Colonic mucosa (tissue), 4 donors: ENCODE data around the gene ELP2. TPM values are rescaled to one million over a fixed set of nuclear protein-coding genes. Genes with fewer than 3 reads are reported as not detected.

Source experiments
- DNase-seq: peaks from one replicate; pipeline ENCODE4 v3.0.0-alpha.2; 2020
- H3K27ac ChIP-seq: fragments of 200-600 bp; one replicate; pipeline ENCODE4 v1.8.0; 2021
- H3K27me3 ChIP-seq: fragments of 200-600 bp; one replicate; pipeline ENCODE4 v1.8.0; 2021
- H3K36me3 ChIP-seq: fragments of 200-600 bp; one replicate; pipeline ENCODE4 v1.8.0; 2021
- H3K4me1 ChIP-seq: fragments of 200-600 bp; one replicate; pipeline ENCODE4 v1.8.0; 2021; ENCODE audit warnings: mild to moderate bottlenecking
- H3K4me3 ChIP-seq: fragments of 200-600 bp; one replicate; pipeline ENCODE4 v1.8.0; 2021
- H3K9ac ChIP-seq, 2 donors: one replicate each; pipeline ENCODE4 v1.7.0; 2013; ENCODE audit warnings: control low read depth in 2 of 2, low read depth in 2 of 2, low read length in 2 of 2
- H3K9me3 ChIP-seq: fragments of 200-600 bp; one replicate; pipeline ENCODE4 v1.8.0; 2021
- intact Hi-C: fragments of 100-400 bp; cut with DNase I; formaldehyde crosslinking; loops from one replicate; pipeline ENCODE4 v1.14.1; 2022
- total RNA-seq, 2 donors: library from RNA; stranded (reverse); fragmentation: NEBNext Ultra II Directional in 1 of 2; extraction: Animal tissue kit (Norgen Biotek cat#: 25700) in 1 of 2; gene quantifications; one replicate each; pipeline ENCODE4 v1.2.1, GENCODE V29; 2021
- TF ChIP-seq, protein P1 (sequence below): fragments of 200-600 bp; IDR thresholded peaks from one replicate; pipeline ENCODE4 v1.8.0; 2022; ENCODE audit warnings: antibody characterized with exemption, mild to moderate bottlenecking
- donor health status: healthy.
- donor health status: DM: no; HTN: no; CAD: no.
- donor health status: DM: no; HTN: no; CAD: no.

The ELP2 gene
- total RNA-seq, 2 donors from 2014 or later, result 48.3 to 51.6 TPM

GRCh38 chr18:36153203-36153602, 23.5 kb downstream of the ELP2 start:
- DNase-seq, result no peak
- no peak overlapping the region for H3K27ac ChIP-seq
- no peaks in the 10 kb centered on the region for H3K27me3 ChIP-seq
- H3K9me3 ChIP-seq, result no peaks in the 10 kb centered on the region
- no peaks in the 10 kb centered on the region for H3K4me1 ChIP-seq
- H3K4me3 ChIP-seq, result no peak overlapping the region
- TF ChIP-seq, protein P1, sequence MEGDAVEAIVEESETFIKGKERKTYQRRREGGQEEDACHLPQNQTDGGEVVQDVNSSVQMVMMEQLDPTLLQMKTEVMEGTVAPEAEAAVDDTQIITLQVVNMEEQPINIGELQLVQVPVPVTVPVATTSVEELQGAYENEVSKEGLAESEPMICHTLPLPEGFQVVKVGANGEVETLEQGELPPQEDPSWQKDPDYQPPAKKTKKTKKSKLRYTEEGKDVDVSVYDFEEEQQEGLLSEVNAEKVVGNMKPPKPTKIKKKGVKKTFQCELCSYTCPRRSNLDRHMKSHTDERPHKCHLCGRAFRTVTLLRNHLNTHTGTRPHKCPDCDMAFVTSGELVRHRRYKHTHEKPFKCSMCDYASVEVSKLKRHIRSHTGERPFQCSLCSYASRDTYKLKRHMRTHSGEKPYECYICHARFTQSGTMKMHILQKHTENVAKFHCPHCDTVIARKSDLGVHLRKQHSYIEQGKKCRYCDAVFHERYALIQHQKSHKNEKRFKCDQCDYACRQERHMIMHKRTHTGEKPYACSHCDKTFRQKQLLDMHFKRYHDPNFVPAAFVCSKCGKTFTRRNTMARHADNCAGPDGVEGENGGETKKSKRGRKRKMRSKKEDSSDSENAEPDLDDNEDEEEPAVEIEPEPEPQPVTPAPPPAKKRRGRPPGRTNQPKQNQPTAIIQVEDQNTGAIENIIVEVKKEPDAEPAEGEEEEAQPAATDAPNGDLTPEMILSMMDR, result no peak
- no peak overlapping the region for H3K9ac ChIP-seq
- intact Hi-C loops, result no loop called here
- peaks cover 3% of the 10 kb centered on the region for H3K36me3 ChIP-seq

DNA sequence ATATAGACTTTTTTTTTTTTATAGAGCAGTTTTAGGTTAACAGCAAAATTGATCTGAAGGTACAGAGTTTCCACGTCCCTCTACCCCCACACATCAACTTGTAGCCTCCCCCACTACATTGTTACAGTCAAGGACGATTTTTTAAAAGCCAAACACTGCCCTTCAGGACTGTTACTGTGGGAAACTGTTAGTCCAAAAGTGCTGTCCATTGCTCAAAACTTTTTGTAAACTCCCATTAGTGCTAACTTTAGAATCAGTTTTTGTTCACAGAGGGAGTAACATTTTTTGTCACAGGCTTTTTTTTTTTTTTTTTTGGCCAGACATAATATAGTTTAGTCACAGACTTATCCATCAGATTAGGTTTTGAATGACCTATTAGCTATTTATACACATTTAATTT, 24.1 kb downstream of the ELP2 start:
- Histone ChIP-seq H3K36me3 (no peaks in the 10 kb centered on the region), H3K9ac (no peak overlapping the region), H3K4me3 (no peak overlapping the region), H3K9me3 (no peaks in the 10 kb centered on the region), H3K27ac (no peak overlapping the region), H3K27me3 (no peaks in the 10 kb centered on the region), H3K4me1 (no peaks in the 10 kb centered on the region)
- TF ChIP-seq, protein P1, result no peak
- DNase-seq, result no peak
- intact Hi-C loops, result no loop called here

DNA sequence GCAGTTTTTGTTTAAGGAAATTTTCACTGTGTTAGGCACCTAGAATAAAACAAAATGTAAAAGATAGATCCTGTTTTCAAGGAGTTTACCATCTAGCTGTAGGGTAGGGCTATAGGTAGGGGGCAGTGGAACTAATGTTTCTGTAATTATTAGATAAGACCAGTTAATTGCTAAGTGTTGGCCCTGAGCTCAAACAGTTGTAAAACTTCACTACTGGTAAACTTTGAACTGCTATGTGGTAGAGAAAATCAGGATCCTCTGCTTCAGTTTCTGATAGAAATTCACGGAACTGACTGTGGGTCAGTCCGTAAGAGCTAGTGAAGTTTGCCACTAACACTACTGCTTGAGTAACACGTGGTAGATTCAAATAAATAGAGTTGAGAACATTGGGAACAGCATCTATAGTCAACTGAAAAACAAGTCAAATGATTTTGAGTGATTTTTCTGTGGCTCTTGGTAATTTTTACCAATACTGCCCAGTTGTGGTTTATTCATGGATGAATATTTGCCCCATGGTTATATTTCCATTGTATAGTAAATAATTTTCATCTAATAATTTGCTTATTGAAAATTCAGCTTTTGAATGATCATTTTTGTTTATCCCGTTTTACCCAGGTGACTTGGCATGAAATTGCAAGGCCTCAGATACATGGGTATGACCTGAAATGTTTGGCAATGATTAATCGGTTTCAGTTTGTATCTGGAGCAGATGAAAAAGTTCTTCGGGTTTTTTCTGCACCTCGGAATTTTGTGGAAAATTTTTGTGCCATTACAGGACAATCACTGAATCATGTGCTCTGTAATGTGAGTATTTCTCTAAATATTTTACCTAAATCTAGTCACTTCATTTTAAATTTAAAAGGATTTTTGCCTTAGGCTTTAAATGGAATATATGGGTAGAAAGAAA, 26.4 kb downstream of the ELP2 start:
- intact Hi-C loops, result no loop called here
- Histone ChIP-seq H3K27me3 (no peaks in the 10 kb centered on the region), H3K27ac (no peak overlapping the region), H3K9ac (no peak overlapping the region), H3K4me3 (no peak overlapping the region), H3K36me3 (no peaks in the 10 kb centered on the region), H3K9me3 (no peaks in the 10 kb centered on the region), H3K4me1 (no peaks in the 10 kb centered on the region)
- no peak for DNase-seq
- TF ChIP-seq, protein P1, result no peak

GRCh38 chr18:36157441-36157840, 27.7 kb downstream of the ELP2 start:
- Histone ChIP-seq H3K9ac (no peak overlapping the region), H3K36me3 (peaks cover 5% of the 10 kb centered on the region), H3K27me3 (no peaks in the 10 kb centered on the region), H3K27ac (no peak overlapping the region), H3K4me3 (no peak overlapping the region), H3K4me1 (no peaks in the 10 kb centered on the region), H3K9me3 (no peaks in the 10 kb centered on the region)
- TF ChIP-seq, protein P1, result no peak
- intact Hi-C loops, result no loop called here
- DNase-seq, result no peak

DNA sequence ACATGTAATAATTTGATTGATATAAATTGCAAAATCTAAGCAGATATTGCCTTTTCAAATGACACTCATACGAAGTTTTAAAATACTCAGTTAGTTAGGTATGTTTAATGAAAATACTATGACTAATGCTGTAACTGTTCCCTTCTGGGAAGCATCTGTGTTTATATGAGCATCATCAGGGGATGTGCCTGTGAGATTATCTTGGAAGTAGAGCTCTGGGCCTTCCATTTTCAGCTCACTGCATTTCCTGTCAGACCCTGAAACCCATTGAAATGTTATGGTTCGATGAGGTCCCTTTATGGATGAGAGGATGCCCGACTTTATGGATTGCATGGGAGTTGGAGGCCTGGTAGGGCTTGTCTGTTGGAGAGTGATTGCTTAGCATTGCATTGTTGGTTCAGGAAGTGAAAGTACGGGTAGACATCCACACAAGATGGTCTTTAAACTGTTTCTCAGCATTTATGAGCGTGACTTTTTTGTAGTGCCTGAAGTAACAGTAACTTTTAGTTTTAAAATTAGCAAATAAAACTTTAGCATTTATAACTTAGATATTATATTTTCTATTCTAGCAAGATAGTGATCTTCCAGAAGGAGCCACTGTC, 28.7 kb downstream of the ELP2 start:
- TF ChIP-seq, protein P1, result no peak

More for the DNA sequence above, 28.7 kb downstream of the ELP2 start:
- Histone ChIP-seq H3K4me3 (no peak overlapping the region), H3K27me3 (no peaks in the 10 kb centered on the region), H3K9me3 (no peaks in the 10 kb centered on the region), H3K9ac (no peak overlapping the region), H3K27ac (no peak overlapping the region), H3K4me1 (no peaks in the 10 kb centered on the region), H3K36me3 (peaks cover 5% of the 10 kb centered on the region)
- intact Hi-C loops, result no loop called here
- no peak for DNase-seq
